H1 (cell line): Measurements from ENCODE around the gene IKZF5. TPM values are rescaled to one million over a fixed set of nuclear protein-coding genes. Genes with fewer than 3 reads are reported as not detected.

ENCODE experiments used
- ASH2L ChIP-seq: fragments of 200-600, 300-600 bp; sonication (generic); IDR thresholded peaks from one replicate; pipeline ENCODE4 v1.7.1; 2017; ENCODE audit warnings: low read length
- ATF3 ChIP-seq: IDR thresholded peaks from 2 replicates; pipeline ENCODE4 v1.6.1; 2011; ENCODE audit warnings: low read depth, mild to moderate bottlenecking, low read length; ENCODE audit not compliant: insufficient read depth
- CBX5 ChIP-seq: fragments of 300-800, 300-1000 bp; sonication (generic); IDR thresholded peaks from 2 replicates; pipeline ENCODE4 v1.7.1; 2016; ENCODE audit warnings: antibody characterized with exemption, low read length, low read depth
- CHD2 ChIP-seq: IDR thresholded peaks from 2 replicates; pipeline ENCODE4 v1.6.1; 2012; ENCODE audit warnings: low read length, improper control_type of control experiment
- GABPA ChIP-seq: IDR thresholded peaks from 2 replicates; pipeline ENCODE4 v1.6.1; 2011; ENCODE audit warnings: mild to moderate bottlenecking, low read length, moderate library complexity, borderline replicate concordance; ENCODE audit not compliant: insufficient read depth
- SAP30 ChIP-seq: fragments of 300-600 bp; sonication (generic); IDR thresholded peaks from 2 replicates; pipeline ENCODE4 v1.7.1; 2012; ENCODE audit warnings: low read length, moderate library complexity, mild to moderate bottlenecking, inconsistent platforms; ENCODE audit not compliant: insufficient read depth, insufficient replicate concordance
- ZNF274 ChIP-seq: IDR thresholded peaks from 2 replicates; pipeline ENCODE4 v1.7.0; 2012; ENCODE audit warnings: low read length, borderline replicate concordance; ENCODE audit errors: extremely low read depth
- polyA plus RNA-seq, 7 experiments: library from polyadenylated mRNA; depleted of rRNA in 3 of 7; stranded (reverse) in 5 of 7; unstranded in 2 of 7; fragments of >200 nt in 5 of 7; fragments of 200-250 nt in 2 of 7; gene quantifications; 1 replicate in 5 of 7; 2 replicates in 1 of 7; 4 replicates in 1 of 7; pipeline versions ENCODE4 v1.2.1 to v1.2.3, GENCODE V29; 2011 to 2013; ENCODE audit warnings: missing spikeins in 2 of 7, mixed read lengths in 2 of 7
- total RNA-seq: library from RNA; stranded (reverse); fragmentation: NEBNext Ultra II Directional; extraction: Animal tissue kit (Norgen Biotek cat#: 25700); gene quantifications from 2 replicates; pipeline ENCODE4 v1.2.1, GENCODE V29; 2021
- TF ChIP-seq, protein P1 (sequence below): IDR thresholded peaks from 2 replicates; pipeline ENCODE4 v1.6.1; 2011; ENCODE audit warnings: low read length, improper control_type of control experiment

The IKZF5 gene
- total and polyA plus RNA-seq, 2 of the 8 experiments (the other 6 are each of a cell fraction or from before 2014, with no cell fraction given) = 5.2 to 15.3 TPM

DNA sequence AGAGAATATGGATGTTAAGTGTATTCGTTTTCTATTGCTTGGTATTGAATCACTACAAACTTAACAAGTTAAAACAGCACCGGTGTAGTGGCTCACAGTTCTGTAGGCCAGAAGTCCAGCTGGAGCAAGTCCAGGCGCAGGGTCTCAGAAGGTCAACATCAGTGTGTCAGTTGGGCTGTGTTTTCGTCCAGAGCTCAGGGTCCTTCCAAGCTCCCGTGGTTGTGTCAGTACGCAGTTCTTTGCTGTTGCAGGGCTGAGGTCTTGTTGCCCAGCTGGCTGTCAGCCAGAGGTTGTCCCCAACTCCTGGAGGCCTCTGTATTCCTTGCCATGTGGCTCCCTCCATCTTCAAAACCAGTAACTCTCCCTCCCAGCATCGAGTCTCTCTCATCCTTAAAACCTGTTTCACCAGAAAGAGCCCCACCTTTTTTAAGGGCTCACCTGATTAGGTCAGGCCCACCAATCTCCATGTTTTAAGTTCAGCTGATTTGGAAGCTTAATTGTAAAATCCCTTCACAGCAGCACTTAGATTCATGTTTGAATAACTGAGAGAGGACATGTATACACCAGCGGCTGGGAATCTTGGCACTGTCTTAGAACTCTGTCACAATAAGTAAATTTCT, 27.0 kb upstream of the IKZF5 start (continued):
- TF ChIP-seq ATF3 = no peak
- TF ChIP-seq, protein P1, sequence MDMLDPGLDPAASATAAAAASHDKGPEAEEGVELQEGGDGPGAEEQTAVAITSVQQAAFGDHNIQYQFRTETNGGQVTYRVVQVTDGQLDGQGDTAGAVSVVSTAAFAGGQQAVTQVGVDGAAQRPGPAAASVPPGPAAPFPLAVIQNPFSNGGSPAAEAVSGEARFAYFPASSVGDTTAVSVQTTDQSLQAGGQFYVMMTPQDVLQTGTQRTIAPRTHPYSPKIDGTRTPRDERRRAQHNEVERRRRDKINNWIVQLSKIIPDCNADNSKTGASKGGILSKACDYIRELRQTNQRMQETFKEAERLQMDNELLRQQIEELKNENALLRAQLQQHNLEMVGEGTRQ = no peak
- TF ChIP-seq SAP30 = no peak
- no peak for TF ChIP-seq ZNF274
- no peak for TF ChIP-seq CHD2
- TF ChIP-seq ASH2L = no peak
- TF ChIP-seq CBX5 = no peak
- TF ChIP-seq GABPA = no peak
